ENCODE results near the gene NR2C1. TPM values are rescaled to one million over a fixed set of nuclear protein-coding genes. Genes with fewer than 3 reads are reported as not detected.
A peak's percentile ranks its signal among the peaks of the same experiment; 100 is the strongest.

The NR2C1 gene
- total and polyA plus RNA-seq, 9 of the 15 experiments (the other 6 are each of a cell fraction or from before 2014, with no cell fraction given) = 8.5 to 42.4 (median 35.6) TPM

- FAIRE-seq = peak; percentile 91
- no peak overlapping the region for H3K27ac ChIP-seq (ENCODE audit: extremely low read depth, low read depth, low read length)
- TF ChIP-seq HIVEP1 (CRISPR knock-in tag; IDR thresholded peaks at IDR 0.05) (no peak), SNAPC5 (CRISPR knock-in tag; IDR thresholded peaks at IDR 0.05) (no peak), JUND (IDR thresholded peaks at IDR 0.05; ENCODE audit: borderline replicate concordance, low read depth, low read length) (0 out of 2 replicates have a peak, but pooled peaks have one; percentile 3), JUND (tag; IDR thresholded peaks at IDR 0.05; ENCODE audit: borderline replicate concordance, low read depth, low read length) (no peak), STAG1 (CRISPR knock-in tag; IDR thresholded peaks at IDR 0.05; ENCODE audit: borderline replicate concordance) (no peak), ZNF384 (IDR thresholded peaks at IDR 0.05; ENCODE audit: low read depth, low read length) (peak; percentile 81), DEAF1 (CRISPR knock-in tag; IDR thresholded peaks at IDR 0.05) (peak; percentile 86), CREM (IDR thresholded peaks at IDR 0.05; ENCODE audit: low read depth) (no peak), RBM39 (optimal IDR thresholded peaks at IDR 0.05; ENCODE audit: low read depth, low read length) (no peak), ZBTB49 (CRISPR knock-in tag; IDR thresholded peaks at IDR 0.05; ENCODE audit: borderline replicate concordance) (no peak), PREB (CRISPR knock-in tag; IDR thresholded peaks at IDR 0.05) (no peak), ZEB2 (IDR thresholded peaks at IDR 0.05) (no peak)
These were observed 43.8 kb upstream of the NR2C1 start for GRCh38 chr12:95117178-95117599.

More at GRCh38 chr12:95117178-95117599, 43.8 kb upstream of the NR2C1 start:
- Histone ChIP-seq H3K9ac (ENCODE audit: insufficient read depth in 1 of 2, low read depth in 2 of 2, low read length in 2 of 2) (no peak overlapping the region), H3K9me3 (replicated peaks; ENCODE audit: control insufficient read depth, insufficient read depth, low read depth, low read length) (no peaks in the 10 kb centered on the region), H3K27me3 (ENCODE audit: control insufficient read depth in 2 of 2, insufficient read depth in 2 of 2, low read length in 2 of 2) (no peaks in the 10 kb centered on the region), H2AFZ (ENCODE audit: low read depth, low read length) (no peak overlapping the region), H3K4me2 (ENCODE audit: insufficient read depth, low read length) (no peak overlapping the region), H3K36me3 (ENCODE audit: control insufficient read depth, insufficient read depth, low read length) (peaks cover 5% of the 10 kb centered on the region; the same call in 1 of the 3 replicates), H3K4me1 (replicated peaks in 1 of 2; ENCODE audit: control insufficient read depth in 2 of 2, insufficient read depth in 2 of 2, low read length in 2 of 2) (no peaks in the 10 kb centered on the region; a peak in 1 of 5 replicates), H3K9me1 (ENCODE audit: control insufficient read depth, insufficient read depth, low read length) (no peaks in the 10 kb centered on the region), H4K20me1 (replicated peaks; ENCODE audit: control insufficient read depth, insufficient read depth, low read length) (no peaks in the 10 kb centered on the region), H3K79me2 (ENCODE audit: control insufficient read depth, insufficient read depth, low read length) (no peaks in the 10 kb centered on the region), H3K4me3 (no peak overlapping the region)
- CTCF ChIA-PET (ENCODE audit: low intra/inter-chr PET ratio) = interaction anchor here (0.5 to 2.6 kb wide), 5 partner anchors 100 to 967 kb away, joined by 3 to 32 read pairs (median 4); partner anchors contain the start of genes FGD6 and VEZT
- in situ Hi-C loops (cut with MboI) (loop anchor here (5.0 kb wide), 1 partner anchor 415 kb away; no protein-coding TSS in a partner anchor), intact Hi-C loops (cut with micrococcal nuclease) (loop anchor here (1.0 kb wide), 3 partner anchors 100 to 417 kb away; partner anchors contain the start of genes FGD6 and VEZT)
- peak; percentile 97 for ATAC-seq
- POLR2A ChIA-PET = interaction anchor here (1.1 kb wide), 1 partner anchor 219 kb away, joined by 5 read pairs; no protein-coding TSS in a partner anchor
- peak; percentile 54 to 84 (median 60) for DNase-seq (ENCODE audit: extremely low read depth in 1 of 4, low spot score in 3 of 4)
- no TSS peak for BruUV-seq (replicated peaks)
- WGBS (ENCODE audit: insufficient coverage, low coverage, missing lambda C conversion rate) = 0% methylated on average over 2 of the region's 2 CpGs

Data from K562 (cell line).